Measurements from ENCODE around the gene KRTAP20-2.

Gene KRTAP20-2

GRCh38 chr21:30634906-30635305, at the start of gene KRTAP20-2:
TSS of gene KRTAP20-2 (plus strand) at chr21:30635206. CDS start at chr21:30635264, 58 bp downstream.
- no peak for DNase-seq (ENCODE audit: low spot score)

DNA sequence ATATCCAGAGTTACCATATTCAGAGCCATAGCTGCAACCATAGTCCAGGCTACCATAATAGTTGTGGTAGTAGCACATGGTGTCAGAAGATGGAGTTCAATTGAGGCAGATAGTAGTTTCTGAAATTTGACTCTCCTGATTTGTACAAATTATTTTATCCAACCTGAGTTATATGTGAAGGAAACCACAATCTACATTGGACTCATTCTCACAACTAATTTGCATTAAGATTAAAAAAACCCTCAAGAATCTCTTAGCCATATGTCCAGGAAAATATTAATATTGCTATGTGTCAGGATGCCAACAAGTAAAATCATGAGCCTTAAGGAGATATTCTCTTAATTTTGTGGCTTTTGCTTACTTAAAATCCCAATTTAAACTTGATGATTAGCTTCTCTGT, 44.7 kb upstream of the KRTAP20-2 start, which contains the start of gene KRTAP22-2:
TSS of gene KRTAP22-2 (minus strand) at position 101 of the 400 bp plus-strand sequence.
- no peak for DNase-seq (ENCODE audit: low spot score)

GRCh38 chr21:30592140-30592539, 42.9 kb upstream of the KRTAP20-2 start, which contains the start of gene KRTAP6-3:
TSS of gene KRTAP6-3 (plus strand) at chr21:30592440. CDS start at chr21:30592446, 6 bp downstream.
- DNase-seq (ENCODE audit: low spot score), result no peak

DNA sequence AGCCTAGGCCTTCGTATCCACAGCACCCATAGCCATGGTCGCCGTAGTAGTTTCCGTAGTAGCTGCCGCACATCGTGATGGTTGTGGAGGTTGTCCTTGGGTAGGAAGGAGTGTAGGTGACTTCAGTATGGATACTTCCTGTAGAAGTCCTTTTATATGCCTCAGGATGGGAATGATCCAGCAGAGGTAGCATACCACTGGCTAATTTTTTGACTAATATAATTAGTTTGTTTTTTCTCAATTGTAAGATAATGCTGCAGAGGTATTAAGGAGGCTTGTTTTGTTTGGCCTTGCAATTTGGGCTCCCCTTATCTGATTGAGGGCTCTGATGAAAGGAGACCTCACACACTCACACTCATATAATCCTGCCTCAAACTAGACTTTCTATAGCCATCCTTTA, 36.2 kb upstream of the KRTAP20-2 start, which contains the start of gene KRTAP6-2:
TSS of gene KRTAP6-2 (minus strand) at position 101 of the 400 bp plus-strand sequence. CDS start at position 73, 28 bp downstream.
- DNase-seq (ENCODE audit: low spot score), result no peak

DNA sequence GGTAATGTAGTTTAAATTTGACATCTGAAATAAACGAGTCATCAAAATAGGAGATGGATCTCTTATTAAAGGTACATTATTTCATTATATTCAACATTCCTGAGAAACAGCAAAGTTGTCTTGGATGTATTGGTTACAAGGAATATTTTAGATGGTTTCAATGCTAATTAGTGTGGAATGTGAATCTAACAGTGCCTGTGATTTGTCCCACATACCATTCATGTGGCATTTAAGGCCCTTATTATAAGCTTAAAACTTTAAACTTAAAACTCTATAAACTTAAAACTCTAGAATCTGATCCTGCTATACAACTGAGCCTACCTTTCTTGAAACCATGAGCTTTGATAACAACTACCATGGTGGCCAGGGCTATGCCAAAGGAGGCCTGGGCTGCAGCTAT, 34.2 kb upstream of the KRTAP20-2 start, which contains the start of gene KRTAP22-1:
TSS of gene KRTAP22-1 (plus strand) at position 301 of the 400 bp plus-strand sequence.
- DNase-seq (ENCODE audit: low spot score), result no peak

GRCh38 chr21:30605968-30606367, 29.0 kb upstream of the KRTAP20-2 start:
- no peak for DNase-seq (ENCODE audit: low spot score)

GRCh38 chr21:30612132-30612531, 22.9 kb upstream of the KRTAP20-2 start:
- no peak for DNase-seq (ENCODE audit: low spot score)

DNA sequence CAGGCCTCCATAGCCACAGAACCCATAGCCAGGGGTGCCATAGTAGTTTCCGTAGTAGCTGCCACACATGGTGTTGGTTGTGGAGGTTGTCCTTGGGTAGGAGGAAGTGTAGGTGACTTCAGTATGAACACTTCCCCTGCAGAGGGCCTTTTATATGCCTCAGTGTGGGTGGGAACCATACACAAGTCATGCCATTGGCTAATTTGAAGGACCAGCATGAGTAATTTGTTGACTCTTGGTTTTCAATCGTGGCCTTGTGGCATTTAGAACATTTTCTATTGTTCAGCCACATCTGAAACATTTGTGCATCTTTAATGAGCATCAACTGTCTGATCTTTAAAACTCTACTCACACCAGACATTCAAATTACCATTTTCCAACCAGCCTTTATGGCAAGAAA, 21.2 kb upstream of the KRTAP20-2 start, which contains the start of gene KRTAP6-1:
TSS of gene KRTAP6-1 (minus strand) at position 95 of the 400 bp plus-strand sequence. CDS start at position 69, 26 bp downstream.
- DNase-seq (ENCODE audit: low spot score), result no peak

GRCh38 chr21:30615199-30615598, 19.8 kb upstream of the KRTAP20-2 start:
- no peak for DNase-seq (ENCODE audit: low spot score)

DNA sequence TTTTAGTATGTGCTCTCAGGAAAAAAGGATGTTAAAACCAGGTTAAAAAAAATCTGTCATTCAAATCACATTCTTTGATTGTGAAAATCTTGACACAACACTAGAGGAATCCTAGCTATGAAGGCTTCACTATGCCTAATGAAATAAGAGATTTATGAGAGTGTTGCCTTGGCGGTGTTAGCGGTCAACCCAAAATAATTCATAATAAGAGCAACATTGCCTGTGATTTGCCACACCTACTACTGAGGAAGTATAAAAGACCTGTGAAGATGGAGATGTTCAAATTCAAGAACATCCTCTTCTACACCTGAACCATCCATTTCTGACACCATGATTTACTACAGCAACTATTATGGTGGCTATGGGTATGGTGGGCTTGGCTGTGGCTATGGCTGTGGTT, 18.9 kb upstream of the KRTAP20-2 start, which contains the start of gene KRTAP20-1:
TSS of gene KRTAP20-1 (plus strand) at position 301 of the 400 bp plus-strand sequence. CDS start at position 331, 30 bp downstream.
- DNase-seq (ENCODE audit: low spot score), result no peak

DNA sequence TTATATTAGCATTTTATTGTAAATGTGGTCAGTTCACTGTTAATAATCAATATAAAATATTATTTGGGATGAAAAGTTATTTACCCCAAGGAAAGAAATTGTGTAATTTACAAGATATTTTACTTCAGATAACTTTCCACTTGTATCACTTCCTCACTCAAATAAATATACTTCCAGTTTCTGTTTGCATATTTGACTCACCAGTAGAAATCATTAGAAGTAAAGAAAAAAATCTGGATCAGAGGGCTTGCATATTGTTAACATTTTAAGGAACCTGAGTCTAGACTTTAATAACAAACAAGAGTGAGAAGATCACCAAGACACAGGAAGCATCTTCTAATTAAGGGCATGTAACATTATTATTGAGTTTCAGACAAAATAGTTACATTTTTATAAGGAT, 14.9 kb upstream of the KRTAP20-2 start:
- DNase-seq (ENCODE audit: low spot score), result no peak

- DNase-seq (ENCODE audit: low spot score), result no peak
These were observed 14.5 kb upstream of the KRTAP20-2 start, which contains the start of gene KRTAP20-4 for GRCh38 chr21:30620522-30620921. TSS of gene KRTAP20-4 (plus strand) at chr21:30620627.

DNA sequence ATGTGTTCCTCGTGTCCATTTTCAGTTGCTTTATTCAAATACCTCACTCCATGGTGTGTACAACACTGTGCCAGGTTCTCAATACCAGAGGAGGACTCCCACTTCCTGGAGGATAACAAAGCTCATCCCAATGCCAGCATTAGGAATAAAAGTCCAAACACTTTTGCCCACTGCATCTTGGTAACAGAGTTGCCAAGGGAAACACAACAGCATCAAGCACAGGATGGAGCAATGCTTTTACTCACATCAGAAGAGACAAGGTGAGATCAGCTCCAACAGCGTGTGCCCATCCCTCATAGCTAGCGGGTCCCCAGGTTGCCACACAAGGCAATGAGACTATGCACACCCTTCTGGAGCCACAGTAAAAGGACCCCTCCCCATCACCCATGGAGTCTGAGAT, 11.6 kb upstream of the KRTAP20-2 start:
- no peak for DNase-seq (ENCODE audit: low spot score)

DNA sequence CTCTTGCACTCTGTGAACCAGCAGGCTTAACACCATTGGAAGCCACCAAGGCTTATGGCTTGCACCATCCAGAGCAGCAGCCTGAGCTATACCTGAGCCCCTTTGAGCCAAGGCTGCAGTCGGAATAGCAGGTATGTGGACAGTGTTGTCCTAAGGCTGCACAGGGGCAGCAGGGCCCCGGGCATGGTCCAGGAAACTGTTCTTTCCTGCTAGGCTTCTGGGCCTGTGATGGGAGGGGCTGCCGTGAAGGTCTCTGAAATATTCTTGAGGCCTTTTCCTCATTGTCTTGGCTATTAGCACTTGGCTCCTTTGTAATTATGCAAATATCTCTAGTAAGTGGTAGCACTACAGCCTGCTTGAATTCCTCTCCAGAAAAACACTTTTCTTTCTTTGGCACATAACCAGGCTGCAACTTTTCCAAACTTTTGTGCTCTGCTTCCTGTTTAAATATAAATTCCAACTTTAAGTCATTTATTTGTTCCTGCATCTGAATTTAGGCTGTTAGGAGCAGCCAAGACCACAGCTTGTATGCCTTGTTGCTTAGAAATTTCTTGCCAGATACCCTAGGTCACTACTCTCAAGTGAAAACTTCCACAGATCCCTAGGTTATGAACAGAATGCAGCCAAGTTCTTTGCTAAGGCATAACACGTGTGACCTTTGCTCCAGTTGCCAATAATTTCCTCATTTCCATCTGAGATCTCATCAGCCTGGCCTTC, 9.4 kb upstream of the KRTAP20-2 start:
- no peak for DNase-seq (ENCODE audit: low spot score)

DNA sequence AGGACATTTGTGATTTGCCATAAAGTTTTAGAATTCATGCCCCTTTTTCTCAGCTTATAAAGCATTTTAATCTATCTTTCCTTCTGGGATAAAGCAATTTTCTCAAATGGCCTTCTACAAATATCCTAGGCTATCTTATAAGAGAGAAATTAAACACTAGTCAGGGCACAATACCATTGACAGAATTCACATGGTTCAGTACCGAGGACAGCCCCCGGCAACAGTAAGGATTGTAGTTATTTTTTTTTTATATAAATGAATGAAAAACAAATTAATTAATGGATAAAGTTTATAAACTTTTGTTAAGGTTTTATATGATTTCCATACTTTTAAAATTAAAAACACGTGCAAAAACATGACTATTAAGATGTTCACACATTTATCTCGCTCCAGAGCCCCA, 6.9 kb upstream of the KRTAP20-2 start:
- DNase-seq (ENCODE audit: low spot score), result no peak

GRCh38 chr21:30629200-30629599, 5.8 kb upstream of the KRTAP20-2 start:
- no peak for DNase-seq (ENCODE audit: low spot score)

- DNase-seq (ENCODE audit: low spot score), result no peak
These were observed 3.7 kb downstream of the KRTAP20-2 start for GRCh38 chr21:30638686-30639085.

DNA sequence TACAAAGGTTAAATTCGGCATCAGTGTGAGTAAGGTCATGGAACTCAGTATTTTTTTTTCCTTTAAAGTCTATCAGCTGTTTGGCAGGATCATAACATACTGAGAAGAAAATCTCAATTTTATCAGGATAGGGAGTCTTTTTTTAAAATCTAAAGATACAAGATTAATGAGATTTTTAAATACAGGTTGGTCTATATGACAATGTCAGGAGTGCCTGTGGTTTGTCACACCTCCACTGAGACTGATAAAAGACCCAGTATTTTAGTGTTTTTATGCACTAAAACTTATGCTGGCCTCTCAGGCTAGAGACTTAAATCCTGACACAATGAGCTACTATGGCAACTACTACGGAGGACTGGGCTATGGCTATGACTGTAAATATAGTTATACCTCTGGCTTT, 7.6 kb downstream of the KRTAP20-2 start, which contains the start of gene KRTAP20-3:
TSS of gene KRTAP20-3 (plus strand) at position 301 of the 400 bp plus-strand sequence.
- DNase-seq (ENCODE audit: low spot score), result no peak

GRCh38 chr21:30646904-30647414, 12.0 kb downstream of the KRTAP20-2 start:
- DNase-seq (ENCODE audit: low spot score), result no peak

DNA sequence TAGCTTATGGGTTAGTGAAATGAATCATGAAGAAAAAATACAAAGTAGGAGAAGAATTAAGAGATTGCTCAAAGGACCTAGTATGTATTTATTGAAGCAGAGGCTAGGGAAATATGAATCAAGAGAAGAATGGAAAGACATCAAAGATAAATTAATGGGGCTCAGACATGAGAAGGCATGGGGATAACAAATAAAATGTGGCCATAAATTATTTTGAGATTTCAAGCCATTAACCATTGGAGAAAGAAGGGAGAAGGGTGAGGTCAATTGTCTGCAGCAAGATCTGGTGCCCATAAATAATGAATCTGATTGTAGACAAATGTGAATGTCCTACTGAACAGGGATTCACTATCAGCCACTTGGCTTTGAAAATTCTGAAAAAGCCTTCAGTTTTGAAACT, 17.9 kb downstream of the KRTAP20-2 start:
- DNase-seq (ENCODE audit: low spot score), result no peak

GRCh38 chr21:30668776-30669175, 33.8 kb downstream of the KRTAP20-2 start:
- DNase-seq (ENCODE audit: low spot score), result no peak

DNA sequence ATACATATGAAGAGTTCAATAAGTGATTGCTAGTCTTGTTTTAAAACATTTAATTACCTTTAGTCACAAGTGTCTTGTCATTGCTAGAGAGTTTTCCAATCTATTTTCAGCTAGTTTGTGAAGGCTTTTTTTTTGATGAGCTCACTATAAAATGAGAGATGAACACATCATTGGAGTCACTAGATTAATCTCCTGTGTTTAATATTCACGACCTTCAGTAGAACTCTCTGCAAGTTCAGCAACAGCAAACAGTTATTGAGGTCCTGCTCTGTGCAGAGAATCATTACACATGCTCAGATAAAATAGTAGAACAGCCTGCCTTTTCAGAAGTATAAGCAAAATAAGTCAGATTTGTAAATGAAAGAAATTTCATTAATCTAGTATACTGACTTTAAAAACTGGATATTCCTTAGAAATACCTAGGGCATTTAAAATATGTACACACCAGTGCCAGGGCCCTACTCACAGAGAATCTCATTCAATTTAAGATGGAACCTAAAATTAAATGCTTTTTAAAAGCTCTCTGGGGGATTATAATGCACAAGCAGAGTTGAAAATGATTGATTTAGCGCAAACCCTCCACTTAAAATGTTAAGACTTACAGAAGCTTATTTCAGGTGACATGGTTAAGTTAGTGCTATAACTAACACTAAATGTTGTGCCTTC, 38.1 kb downstream of the KRTAP20-2 start:
- no peak for DNase-seq (ENCODE audit: low spot score)
